ENCODE results near the gene RBMS1. TPM values are rescaled to one million over a fixed set of nuclear protein-coding genes. Genes with fewer than 3 reads are reported as not detected.

The RBMS1 gene
- polyA plus RNA-seq, 1 donor (not counting 4 experiments of a cell fraction or from before 2014, with no cell fraction given), result 89.1 TPM

DNA sequence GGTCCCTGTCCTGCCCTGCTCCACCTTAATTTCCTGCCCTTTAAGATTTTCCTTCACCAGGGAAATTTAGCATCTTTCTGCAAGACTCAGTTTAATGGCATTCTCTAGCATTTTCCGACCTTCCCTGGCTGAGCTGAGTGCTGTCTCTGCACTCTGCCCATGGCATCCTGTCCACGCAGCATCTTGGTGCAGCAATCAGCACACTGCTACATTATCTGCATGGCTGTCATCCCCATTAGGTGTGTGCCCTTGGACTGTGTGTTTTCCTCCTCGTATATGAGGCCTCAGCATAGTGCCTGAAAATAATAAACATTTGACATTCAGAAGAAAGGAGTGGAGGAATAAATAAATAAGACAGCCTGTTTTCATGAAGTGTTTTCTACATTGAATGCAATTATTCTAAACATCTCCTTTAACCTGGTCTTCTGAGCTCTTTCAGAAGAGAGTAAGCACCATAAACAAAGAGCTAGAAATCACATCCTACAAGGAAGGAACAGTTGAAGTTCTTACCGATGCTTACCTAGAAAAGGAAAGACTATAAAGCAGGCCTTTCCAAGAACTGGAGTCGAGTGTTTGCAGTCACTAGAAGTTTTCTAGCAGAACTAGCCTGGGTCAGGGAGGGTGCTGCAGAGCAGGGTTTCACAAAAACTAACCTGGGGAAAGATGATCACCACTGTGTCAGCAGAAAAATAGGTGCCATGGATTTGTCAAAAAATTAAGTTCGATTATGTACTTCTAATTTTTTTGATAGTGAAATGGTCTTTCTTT lies 162.2 kb downstream of the RBMS1 start:
- H3K27ac ChIP-seq (ENCODE audit: control insufficient read depth, insufficient read depth, low read length), result no peak overlapping the region
- peaks cover 97% of the 10 kb centered on the region for H3K79me2 ChIP-seq (ENCODE audit: control insufficient read depth, insufficient read depth, low read length)
- TF ChIP-seq EZH2 (IDR thresholded peaks at IDR 0.05; ENCODE audit: low read length), result no peak
- TF ChIP-seq, protein P1, sequence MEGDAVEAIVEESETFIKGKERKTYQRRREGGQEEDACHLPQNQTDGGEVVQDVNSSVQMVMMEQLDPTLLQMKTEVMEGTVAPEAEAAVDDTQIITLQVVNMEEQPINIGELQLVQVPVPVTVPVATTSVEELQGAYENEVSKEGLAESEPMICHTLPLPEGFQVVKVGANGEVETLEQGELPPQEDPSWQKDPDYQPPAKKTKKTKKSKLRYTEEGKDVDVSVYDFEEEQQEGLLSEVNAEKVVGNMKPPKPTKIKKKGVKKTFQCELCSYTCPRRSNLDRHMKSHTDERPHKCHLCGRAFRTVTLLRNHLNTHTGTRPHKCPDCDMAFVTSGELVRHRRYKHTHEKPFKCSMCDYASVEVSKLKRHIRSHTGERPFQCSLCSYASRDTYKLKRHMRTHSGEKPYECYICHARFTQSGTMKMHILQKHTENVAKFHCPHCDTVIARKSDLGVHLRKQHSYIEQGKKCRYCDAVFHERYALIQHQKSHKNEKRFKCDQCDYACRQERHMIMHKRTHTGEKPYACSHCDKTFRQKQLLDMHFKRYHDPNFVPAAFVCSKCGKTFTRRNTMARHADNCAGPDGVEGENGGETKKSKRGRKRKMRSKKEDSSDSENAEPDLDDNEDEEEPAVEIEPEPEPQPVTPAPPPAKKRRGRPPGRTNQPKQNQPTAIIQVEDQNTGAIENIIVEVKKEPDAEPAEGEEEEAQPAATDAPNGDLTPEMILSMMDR (optimal IDR thresholded peaks at IDR 0.05 in 1 of 3, IDR thresholded peaks at IDR 0.05 in 1 of 3, conservative IDR thresholded peaks at IDR 0.05 in 1 of 3; ENCODE audit: extremely low read depth in 1 of 3, insufficient read depth in 2 of 3, low read length in 3 of 3), result no peak
- H3K4me1 ChIP-seq (ENCODE audit: control insufficient read depth, extremely low read depth, insufficient read depth, low read length), result peaks cover 7% of the 10 kb centered on the region
- FAIRE-seq (no peak), DNase-seq (ENCODE audit: low read depth, low spot score) (no peak)
- H3K27me3 ChIP-seq (ENCODE audit: control insufficient read depth, extremely low read depth, insufficient read depth, low read length), result no peaks in the 10 kb centered on the region
- no peak overlapping the region for H3K4me2 ChIP-seq (ENCODE audit: control insufficient read depth, extremely low read depth, insufficient read depth, low read depth, low read length)
- H3K9me1 ChIP-seq (ENCODE audit: control insufficient read depth, extremely low read depth, insufficient read depth, low read length), result no peaks in the 10 kb centered on the region
- H4K20me1 ChIP-seq (ENCODE audit: control insufficient read depth, extremely low read depth, insufficient read depth, low read length), result peaks cover 5% of the 10 kb centered on the region
- no peak overlapping the region for H3K9ac ChIP-seq (ENCODE audit: control insufficient read depth, extremely low read depth, insufficient read depth, low read length)
- no peak overlapping the region for H3K4me3 ChIP-seq (ENCODE audit: control insufficient read depth in 2 of 3, extremely low read depth in 1 of 3, insufficient read depth in 2 of 3, low read depth in 1 of 3, low read length in 3 of 3)
- no peaks in the 10 kb centered on the region for H3K9me3 ChIP-seq (ENCODE audit: control insufficient read depth, low read depth, low read length)
- no peak overlapping the region for H2AFZ ChIP-seq (ENCODE audit: control insufficient read depth, low read length)
- dilution Hi-C loops (cut with MboI; ENCODE audit: extremely low pct_ligation_motif_present, low sequenced_read_pairs), result no loop called here
- H3K36me3 ChIP-seq (ENCODE audit: control insufficient read depth in 2 of 2, extremely low read depth in 1 of 2, insufficient read depth in 2 of 2, low read length in 2 of 2), result peaks cover 4% of the 10 kb centered on the region in 2 experiments

DNA sequence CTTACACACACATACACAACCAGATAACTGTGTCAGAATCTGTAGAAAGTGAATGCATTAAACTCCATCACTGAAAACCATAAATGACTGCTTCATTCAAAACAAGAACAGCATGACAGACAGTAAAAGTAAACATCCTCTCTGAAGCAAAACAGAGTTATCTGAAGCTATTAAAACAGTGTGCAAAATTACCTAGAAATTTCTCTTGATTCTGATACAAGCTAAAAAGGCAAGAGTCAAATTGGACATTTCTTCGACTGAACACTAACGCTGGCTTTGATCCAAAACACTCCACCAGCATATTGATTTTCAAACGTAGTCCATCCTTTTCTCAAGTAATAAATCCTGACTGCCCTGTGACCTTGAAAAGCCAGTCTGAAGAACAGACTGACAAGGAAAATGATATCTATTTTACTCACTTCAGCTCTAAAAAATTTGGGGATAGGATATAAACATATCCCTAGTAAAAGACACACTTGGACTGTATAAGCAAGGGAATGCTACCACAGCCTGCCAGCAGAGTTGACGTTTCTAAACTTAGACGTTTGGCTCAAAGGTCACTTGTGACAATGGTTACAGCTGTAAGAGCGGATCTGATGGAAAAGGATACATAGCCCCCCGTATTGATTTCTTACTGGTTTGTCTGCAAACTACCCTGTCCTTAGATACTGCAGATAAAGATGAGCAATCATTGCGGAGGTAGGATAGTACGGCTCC lies 164.6 kb downstream of the RBMS1 start:
- H3K4me2 ChIP-seq (ENCODE audit: control insufficient read depth, extremely low read depth, insufficient read depth, low read depth, low read length), result no peak overlapping the region

More for the DNA sequence above, 164.6 kb downstream of the RBMS1 start:
- H3K9me3 ChIP-seq (ENCODE audit: control insufficient read depth, low read depth, low read length), result no peaks in the 10 kb centered on the region
- peaks cover 95% of the 10 kb centered on the region for H3K79me2 ChIP-seq (ENCODE audit: control insufficient read depth, insufficient read depth, low read length)
- no peak overlapping the region for H3K9ac ChIP-seq (ENCODE audit: control insufficient read depth, extremely low read depth, insufficient read depth, low read length)
- dilution Hi-C loops (cut with MboI; ENCODE audit: extremely low pct_ligation_motif_present, low sequenced_read_pairs), result no loop called here
- TF ChIP-seq, protein P1 (optimal IDR thresholded peaks at IDR 0.05 in 1 of 3, IDR thresholded peaks at IDR 0.05 in 1 of 3, conservative IDR thresholded peaks at IDR 0.05 in 1 of 3; ENCODE audit: extremely low read depth in 1 of 3, insufficient read depth in 2 of 3, low read length in 3 of 3), result no peak
- TF ChIP-seq EZH2 (IDR thresholded peaks at IDR 0.05; ENCODE audit: low read length), result no peak
- no peaks in the 10 kb centered on the region for H3K4me1 ChIP-seq (ENCODE audit: control insufficient read depth, extremely low read depth, insufficient read depth, low read length)
- H4K20me1 ChIP-seq (ENCODE audit: control insufficient read depth, extremely low read depth, insufficient read depth, low read length), result peaks cover 5% of the 10 kb centered on the region
- H3K4me3 ChIP-seq (ENCODE audit: control insufficient read depth in 2 of 3, extremely low read depth in 1 of 3, insufficient read depth in 2 of 3, low read depth in 1 of 3, low read length in 3 of 3), result no peak overlapping the region
- FAIRE-seq (no peak), DNase-seq (ENCODE audit: low read depth, low spot score) (no peak)
- H2AFZ ChIP-seq (ENCODE audit: control insufficient read depth, low read length), result no peak overlapping the region
- peaks cover 4% of the 10 kb centered on the region in 2 experiments for H3K36me3 ChIP-seq (ENCODE audit: control insufficient read depth in 2 of 2, extremely low read depth in 1 of 2, insufficient read depth in 2 of 2, low read length in 2 of 2)
- H3K27me3 ChIP-seq (ENCODE audit: control insufficient read depth, extremely low read depth, insufficient read depth, low read length), result no peaks in the 10 kb centered on the region
- H3K27ac ChIP-seq (ENCODE audit: control insufficient read depth, insufficient read depth, low read length), result no peak overlapping the region
- H3K9me1 ChIP-seq (ENCODE audit: control insufficient read depth, extremely low read depth, insufficient read depth, low read length), result peaks cover 2% of the 10 kb centered on the region

All from keratinocyte (primary cell).